ENCODE measurements around the gene FAM81B.
A peak's percentile ranks its signal among the peaks of the same experiment; 100 is the strongest.

Gene FAM81B

GRCh38 chr5:95406426-95407090 lies 15.4 kb downstream of the FAM81B start:
- DNase-seq = peak; percentile 52

- no peak for DNase-seq
These were observed 19.1 kb downstream of the FAM81B start for GRCh38 chr5:95410279-95410678.

GRCh38 chr5:95411474-95411873 lies 20.3 kb downstream of the FAM81B start:
- DNase-seq = peak; percentile 21

- DNase-seq = no peak
These were observed 23.3 kb downstream of the FAM81B start for GRCh38 chr5:95414451-95414850.

GRCh38 chr5:95417971-95418370 lies 26.8 kb downstream of the FAM81B start:
- peak; percentile 51 for DNase-seq

GRCh38 chr5:95422838-95423237 lies 31.7 kb downstream of the FAM81B start:
- DNase-seq = no peak

- no peak for DNase-seq
These were observed 32.9 kb downstream of the FAM81B start for GRCh38 chr5:95424016-95424415.

GRCh38 chr5:95424526-95424925 lies 33.4 kb downstream of the FAM81B start:
- no peak for DNase-seq

GRCh38 chr5:95426227-95426626 lies 35.1 kb downstream of the FAM81B start:
- peak; percentile 50 for DNase-seq

- no peak for DNase-seq
These were observed 41.6 kb downstream of the FAM81B start for GRCh38 chr5:95432779-95433178.

- DNase-seq = no peak
These were observed 48.8 kb downstream of the FAM81B start for GRCh38 chr5:95439801-95440493.

GRCh38 chr5:95440825-95441224 lies 49.7 kb downstream of the FAM81B start:
- DNase-seq = no peak

GRCh38 chr5:95441636-95442035 lies 50.5 kb downstream of the FAM81B start:
- no peak for DNase-seq

GRCh38 chr5:95445442-95445841 lies 54.3 kb downstream of the FAM81B start:
- DNase-seq = no peak

- peak; percentile 96 for DNase-seq
These were observed 54.8 kb downstream of the FAM81B start for GRCh38 chr5:95445995-95446394.

GRCh38 chr5:95446560-95447221 lies 55.5 kb downstream of the FAM81B start:
- peak; percentile 61 for DNase-seq

- DNase-seq = no peak
These were observed 56.8 kb downstream of the FAM81B start for GRCh38 chr5:95447961-95448360.

- DNase-seq = no peak
These were observed 57.6 kb downstream of the FAM81B start for GRCh38 chr5:95448789-95449188.

- peak; percentile 53 for DNase-seq
These were observed 58.3 kb downstream of the FAM81B start for GRCh38 chr5:95449460-95449859.

GRCh38 chr5:95454536-95454935 lies 63.4 kb downstream of the FAM81B start:
- no peak for DNase-seq

GRCh38 chr5:95460665-95461064 lies 69.5 kb downstream of the FAM81B start:
- no peak for DNase-seq

GRCh38 chr5:95471487-95471886 lies 80.3 kb downstream of the FAM81B start:
- DNase-seq = no peak

GRCh38 chr5:95471942-95472341 lies 80.8 kb downstream of the FAM81B start:
- peak; percentile 76 for DNase-seq

- no peak for DNase-seq
These were observed 93.3 kb downstream of the FAM81B start for GRCh38 chr5:95484421-95484820.

Data from NCI-H226 (cell line).